D721Med (cell line): ENCODE data around the gene SLC45A1.
A peak's percentile ranks its signal among the peaks of the same experiment; 100 is the strongest.

Experiments
- DNase-seq: peaks from one replicate; pipeline ENCODE4 v3.0.0; 2011; ENCODE audit warnings: low spot score; ENCODE audit not compliant: insufficient read length
- FAIRE-seq: peaks from 2 replicates; lab custom pipeline; 2011; peaks lifted over from hg19 to GRCh38; lab: Jason Lieb, UNC
- TF ChIP-seq, protein P1 (sequence below): IDR thresholded peaks from 2 replicates; pipeline ENCODE4 v1.5.1; 2012; ENCODE audit warnings: mild to moderate bottlenecking, control low read depth; ENCODE audit not compliant: insufficient read depth; ENCODE audit errors: missing control alignments

Gene SLC45A1

DNA sequence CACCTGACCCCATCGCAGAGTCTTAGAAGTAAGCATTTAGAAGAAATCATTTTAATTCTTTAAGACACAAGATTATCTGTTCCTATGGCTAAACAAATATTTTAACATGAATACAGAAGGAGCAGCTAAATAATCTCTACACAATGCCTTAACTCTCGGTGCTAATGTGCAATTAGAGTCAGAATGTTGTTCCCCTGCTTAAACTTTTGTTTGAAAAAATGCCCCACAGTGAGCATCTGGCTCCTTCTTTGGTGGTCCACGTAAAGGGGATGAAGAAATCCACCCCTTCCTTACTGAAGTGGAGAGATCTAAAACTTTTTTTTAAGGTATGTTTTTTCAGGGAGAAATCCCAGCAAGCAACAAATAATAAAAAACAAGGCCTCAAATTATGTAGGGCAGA lies 55.2 kb downstream of the SLC45A1 start:
- FAIRE-seq (no peak), DNase-seq (no peak)
- TF ChIP-seq, protein P1, sequence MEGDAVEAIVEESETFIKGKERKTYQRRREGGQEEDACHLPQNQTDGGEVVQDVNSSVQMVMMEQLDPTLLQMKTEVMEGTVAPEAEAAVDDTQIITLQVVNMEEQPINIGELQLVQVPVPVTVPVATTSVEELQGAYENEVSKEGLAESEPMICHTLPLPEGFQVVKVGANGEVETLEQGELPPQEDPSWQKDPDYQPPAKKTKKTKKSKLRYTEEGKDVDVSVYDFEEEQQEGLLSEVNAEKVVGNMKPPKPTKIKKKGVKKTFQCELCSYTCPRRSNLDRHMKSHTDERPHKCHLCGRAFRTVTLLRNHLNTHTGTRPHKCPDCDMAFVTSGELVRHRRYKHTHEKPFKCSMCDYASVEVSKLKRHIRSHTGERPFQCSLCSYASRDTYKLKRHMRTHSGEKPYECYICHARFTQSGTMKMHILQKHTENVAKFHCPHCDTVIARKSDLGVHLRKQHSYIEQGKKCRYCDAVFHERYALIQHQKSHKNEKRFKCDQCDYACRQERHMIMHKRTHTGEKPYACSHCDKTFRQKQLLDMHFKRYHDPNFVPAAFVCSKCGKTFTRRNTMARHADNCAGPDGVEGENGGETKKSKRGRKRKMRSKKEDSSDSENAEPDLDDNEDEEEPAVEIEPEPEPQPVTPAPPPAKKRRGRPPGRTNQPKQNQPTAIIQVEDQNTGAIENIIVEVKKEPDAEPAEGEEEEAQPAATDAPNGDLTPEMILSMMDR: no peak

DNA sequence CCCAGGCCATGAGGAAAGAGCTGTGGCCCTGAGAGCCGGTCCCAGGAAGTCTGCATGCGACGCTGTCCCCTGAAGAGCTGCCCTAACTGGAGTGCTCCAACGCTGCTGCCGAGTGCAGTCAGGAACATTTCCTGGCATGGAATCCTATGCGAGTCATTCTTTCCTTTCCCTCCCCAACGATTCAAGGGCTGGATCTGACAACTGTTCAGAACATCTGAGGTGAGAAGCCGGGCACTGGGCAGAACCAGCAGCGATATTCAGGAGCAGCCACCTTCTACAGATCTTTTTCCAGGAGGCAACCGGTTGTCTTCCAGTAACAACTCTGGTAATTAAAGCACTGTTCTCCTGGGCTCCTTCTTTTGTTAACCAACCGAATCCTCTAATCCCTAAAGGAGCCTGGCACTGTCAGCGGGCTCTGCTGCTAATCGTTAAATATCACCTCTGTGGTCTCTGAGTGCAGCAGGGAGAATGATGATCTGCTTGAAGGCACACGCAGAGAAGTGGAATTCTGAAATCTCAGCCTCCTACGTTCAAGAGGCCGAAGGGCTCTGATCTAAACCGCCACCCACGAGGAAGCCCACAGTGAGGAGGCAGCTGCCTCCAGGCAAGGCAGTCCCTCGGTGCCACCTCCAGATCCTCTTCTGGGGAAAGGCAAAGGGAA lies 55.8 kb downstream of the SLC45A1 start:
- FAIRE-seq (no peak), DNase-seq (peak; percentile 51)
- TF ChIP-seq, protein P1: no peak

DNA sequence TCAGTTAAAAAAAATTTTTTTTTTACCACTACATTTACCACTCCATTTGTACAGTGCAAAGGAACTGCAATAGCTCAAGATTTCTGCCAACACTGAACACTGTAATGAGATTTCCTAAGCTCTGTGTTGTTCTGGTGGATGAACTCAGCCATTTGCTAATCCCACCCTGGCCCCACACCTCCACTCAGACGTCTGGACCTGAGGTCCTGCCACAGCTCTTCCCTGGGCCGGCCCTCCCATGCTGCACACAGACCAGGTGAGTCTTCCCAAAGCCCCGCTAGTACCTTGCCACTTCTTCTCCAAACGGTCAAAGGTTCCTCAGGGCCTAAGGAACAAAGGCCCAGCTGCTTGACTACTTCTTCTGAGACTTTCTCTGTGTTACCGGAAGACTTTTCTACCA lies 56.4 kb downstream of the SLC45A1 start:
- no peak for DNase-seq
- FAIRE-seq: no peak
- TF ChIP-seq, protein P1: no peak

DNA sequence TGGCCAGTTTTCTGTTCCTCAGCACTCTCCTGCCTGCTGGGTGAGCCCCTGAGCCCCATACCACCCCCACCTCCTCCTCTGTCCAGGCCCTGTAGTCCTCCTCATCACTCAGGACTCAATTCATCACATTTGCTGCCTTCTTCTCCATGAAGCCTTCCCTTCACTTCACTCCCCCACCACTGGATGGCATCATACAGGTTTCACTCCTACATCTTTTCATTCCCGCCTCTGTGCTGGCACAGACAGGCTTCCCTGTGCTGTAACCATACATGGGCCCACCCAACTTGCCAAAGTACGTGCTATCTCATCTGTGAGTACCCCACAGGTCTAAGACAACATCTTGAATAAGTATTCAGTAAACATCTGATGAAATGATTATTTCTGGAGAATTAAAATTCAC lies 56.9 kb downstream of the SLC45A1 start:
- no peak for FAIRE-seq
- TF ChIP-seq, protein P1: peak; percentile 43
- DNase-seq: no peak

DNA sequence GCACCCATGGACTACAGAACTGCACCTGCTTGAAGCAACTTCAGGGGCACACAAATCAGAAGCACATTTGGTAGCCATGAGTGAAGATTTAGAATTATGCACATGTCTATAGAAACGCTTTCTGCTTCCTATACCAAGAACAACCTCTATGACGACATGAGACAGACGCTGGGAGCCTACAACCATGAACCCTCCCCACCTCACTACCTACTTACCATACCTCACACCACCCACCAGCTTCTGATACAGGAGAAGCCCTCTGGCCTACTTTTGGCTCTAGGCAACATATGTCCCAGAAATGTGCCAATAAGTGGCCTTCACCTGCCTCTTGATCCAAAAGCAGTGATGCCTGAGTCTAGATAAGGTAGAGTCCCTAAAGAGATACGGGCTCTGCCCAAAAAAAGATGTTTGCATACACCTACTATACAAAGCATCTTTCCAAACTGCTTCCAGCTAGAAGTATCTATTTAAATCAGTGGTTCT lies 58.5 kb downstream of the SLC45A1 start:
- DNase-seq (no peak), FAIRE-seq (no peak)
- TF ChIP-seq, protein P1: no peak

DNA sequence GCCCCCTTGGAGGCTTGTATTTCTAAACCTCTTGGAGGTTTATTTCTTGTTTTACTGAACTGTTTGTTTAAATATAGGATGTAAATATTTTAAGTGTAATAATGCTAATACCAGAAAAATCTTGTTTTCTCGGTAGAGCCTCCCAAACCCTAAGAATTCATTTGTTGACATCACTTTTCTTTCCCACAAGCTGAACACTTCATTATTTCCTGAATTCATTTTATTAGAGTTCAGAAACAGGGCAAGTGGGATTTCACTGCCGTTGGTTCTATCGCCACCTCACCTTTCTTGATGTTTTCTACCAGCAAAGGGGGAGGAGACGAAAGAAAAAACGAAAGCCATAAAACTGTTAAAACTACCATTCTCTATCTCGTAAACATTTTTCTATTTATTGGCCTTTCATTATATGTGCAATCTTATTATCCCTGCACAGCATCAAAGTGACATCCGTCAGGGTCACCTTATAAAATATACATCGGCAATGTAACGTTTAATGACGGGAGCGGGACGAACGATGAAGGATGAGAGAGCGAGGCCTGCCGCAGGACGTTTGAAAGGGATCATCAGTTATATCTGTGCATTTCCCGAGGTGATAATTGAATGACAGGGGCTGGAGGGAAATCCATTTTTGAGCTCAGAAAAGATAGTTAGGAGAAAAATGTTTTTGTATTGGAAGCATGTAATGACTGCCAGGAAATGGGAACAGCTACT lies 59.5 kb downstream of the SLC45A1 start:
- FAIRE-seq (no peak), DNase-seq (no peak)
- TF ChIP-seq, protein P1: no peak

DNA sequence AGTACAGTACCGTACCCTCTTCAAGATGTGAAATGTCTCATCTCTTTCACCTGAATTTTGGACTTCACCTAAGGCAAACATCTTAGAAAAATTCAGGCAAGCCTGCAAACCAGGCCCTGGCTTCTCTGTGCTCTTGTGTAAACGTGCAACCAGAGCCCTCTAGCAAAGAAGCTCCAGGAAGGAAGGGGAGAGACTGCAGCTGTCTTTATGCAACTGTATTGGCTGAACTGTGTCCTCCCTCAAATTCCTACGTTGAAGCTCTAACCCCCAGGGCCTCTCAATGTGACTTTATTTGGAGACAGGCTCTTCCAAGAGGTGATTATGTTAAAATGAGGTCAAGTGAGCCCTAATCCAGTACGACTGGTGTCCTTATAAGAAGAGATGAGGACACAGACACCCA lies 60.3 kb downstream of the SLC45A1 start:
- TF ChIP-seq, protein P1: no peak
- DNase-seq: no peak
- no peak for FAIRE-seq
